ENCODE results near the gene TAF11L14.

- TF ChIP-seq CTCF (IDR thresholded peaks at IDR 0.05) (no peak), EZH2 (IDR thresholded peaks at IDR 0.05; ENCODE audit: borderline replicate concordance, insufficient read depth, low read depth, low read length, poor library complexity, severe bottlenecking) (no peak)
These were observed 36.1 kb downstream of the TAF11L14 start for GRCh38 chr5:17670353-17670752.

All from B cell (primary cell).